Stomach smooth muscle (tissue), 2 donors: ENCODE measurements around the gene POU2AF2.

ENCODE experiments used
- H3K27ac ChIP-seq: one replicate; pipeline ENCODE4 v1.7.0; 2013; ENCODE audit warnings: mild to moderate bottlenecking, low read length, inconsistent platforms
- H3K27me3 ChIP-seq, 2 donors: one replicate each; pipeline ENCODE4 v1.7.0; 2013; ENCODE audit warnings: low read length in 2 of 2; ENCODE audit not compliant: insufficient read depth in 2 of 2, control insufficient read depth in 1 of 2
- H3K36me3 ChIP-seq, 2 donors: one replicate each; pipeline ENCODE4 v1.7.0; 2013; ENCODE audit warnings: low read length in 2 of 2; ENCODE audit not compliant: control insufficient read depth in 2 of 2, insufficient read depth in 2 of 2
- H3K4me1 ChIP-seq: one replicate; pipeline ENCODE4 v1.7.0; 2013; ENCODE audit warnings: low read length; ENCODE audit not compliant: control insufficient read depth, insufficient read depth
- H3K4me3 ChIP-seq, 2 donors: one replicate each; pipeline ENCODE4 v1.7.0; 2013; ENCODE audit warnings: low read length in 2 of 2
- H3K9ac ChIP-seq, 2 donors: one replicate each; pipeline ENCODE4 v1.7.0; 2013; ENCODE audit warnings: low read length in 2 of 2, mild to moderate bottlenecking in 1 of 2
- H3K9me3 ChIP-seq, 2 donors: one replicate each; pipeline ENCODE4 v1.7.0; 2013; ENCODE audit warnings: low read length in 2 of 2; ENCODE audit not compliant: control insufficient read depth in 2 of 2
- donor health status: healthy.
- donor health status: Pancreatic carcinoma.

Gene POU2AF2

GRCh38 chr11:111302298-111302697 is 56.8 kb downstream of the POU2AF2 start:
- H3K27ac ChIP-seq: peak overlapping the region; percentile 24
- H3K9me3 ChIP-seq: no peaks in the 10 kb centered on the region
- H3K27me3 ChIP-seq: no peaks in the 10 kb centered on the region
- H3K36me3 ChIP-seq: no peaks in the 10 kb centered on the region
- peaks cover 10% of the 10 kb centered on the region for H3K4me1 ChIP-seq
- H3K4me3 ChIP-seq: no peak overlapping the region
- no peak overlapping the region for H3K9ac ChIP-seq

DNA sequence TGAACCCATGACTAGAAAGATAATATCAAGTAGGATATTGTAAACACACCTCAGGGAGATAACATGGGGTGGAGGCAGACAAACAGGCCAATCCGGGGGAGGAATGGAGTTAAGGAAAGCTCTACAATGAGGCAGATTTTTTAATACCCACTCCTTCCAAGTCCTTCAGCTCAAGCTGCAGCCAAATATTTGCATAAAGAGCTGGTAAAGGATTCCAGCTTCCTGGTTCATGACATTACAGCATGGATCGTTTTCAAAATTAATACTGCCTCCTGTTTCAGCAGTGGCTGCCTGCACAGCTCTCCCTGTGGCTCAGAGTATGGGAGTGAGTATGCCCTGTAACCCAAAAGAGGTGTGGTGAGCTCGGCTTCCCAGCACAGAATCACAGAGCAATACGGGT is 57.9 kb downstream of the POU2AF2 start:
- Histone ChIP-seq H3K9ac (no peak overlapping the region), H3K27me3 (no peaks in the 10 kb centered on the region), H3K9me3 (no peaks in the 10 kb centered on the region), H3K36me3 (no peaks in the 10 kb centered on the region), H3K4me3 (no peak overlapping the region), H3K27ac (no peak overlapping the region), H3K4me1 (peaks cover 8% of the 10 kb centered on the region)

- H3K4me1 ChIP-seq: no peaks in the 10 kb centered on the region
- H3K27ac ChIP-seq: no peak overlapping the region
- H3K4me3 ChIP-seq: no peak overlapping the region
- no peaks in the 10 kb centered on the region for H3K27me3 ChIP-seq
- H3K36me3 ChIP-seq: no peaks in the 10 kb centered on the region
- H3K9ac ChIP-seq: no peak overlapping the region
- no peaks in the 10 kb centered on the region for H3K9me3 ChIP-seq
Observed at GRCh38 chr11:111305162-111305802, 59.8 kb downstream of the POU2AF2 start.

DNA sequence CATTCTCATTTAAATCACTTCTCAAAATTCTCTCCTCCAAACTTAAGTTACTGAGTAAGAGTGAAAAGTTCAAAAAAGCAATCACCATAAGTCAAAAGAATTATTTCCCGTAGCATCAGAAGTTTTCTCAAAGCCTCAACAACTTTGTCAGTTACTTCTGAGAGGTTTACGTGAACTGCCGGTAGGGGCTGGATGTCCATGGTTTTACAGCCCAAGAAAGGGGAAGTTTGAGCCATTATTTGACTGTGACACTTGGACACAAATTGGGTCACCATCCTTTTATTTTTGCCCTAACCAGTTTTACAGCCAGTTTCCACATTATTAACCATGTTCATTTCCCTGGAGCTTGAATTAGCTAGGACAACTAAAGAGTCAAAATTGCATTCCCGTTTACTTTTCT is 60.4 kb downstream of the POU2AF2 start:
- Histone ChIP-seq H3K27me3 (no peaks in the 10 kb centered on the region), H3K27ac (no peak overlapping the region), H3K4me1 (no peaks in the 10 kb centered on the region), H3K4me3 (no peak overlapping the region), H3K36me3 (no peaks in the 10 kb centered on the region), H3K9ac (no peak overlapping the region), H3K9me3 (no peaks in the 10 kb centered on the region)

- H3K4me1 ChIP-seq: no peaks in the 10 kb centered on the region
- H3K9me3 ChIP-seq: no peaks in the 10 kb centered on the region
- H3K27ac ChIP-seq: no peak overlapping the region
- H3K27me3 ChIP-seq: no peaks in the 10 kb centered on the region
- H3K4me3 ChIP-seq: no peak overlapping the region
- no peak overlapping the region for H3K9ac ChIP-seq
- H3K36me3 ChIP-seq: no peaks in the 10 kb centered on the region
Observed at GRCh38 chr11:111306321-111306720, 60.8 kb downstream of the POU2AF2 start.

GRCh38 chr11:111307472-111308108 is 62.1 kb downstream of the POU2AF2 start:
- Histone ChIP-seq H3K36me3 (no peaks in the 10 kb centered on the region), H3K9me3 (no peaks in the 10 kb centered on the region), H3K4me3 (no peak overlapping the region), H3K27me3 (no peaks in the 10 kb centered on the region), H3K4me1 (no peaks in the 10 kb centered on the region), H3K9ac (no peak overlapping the region), H3K27ac (no peak overlapping the region)

DNA sequence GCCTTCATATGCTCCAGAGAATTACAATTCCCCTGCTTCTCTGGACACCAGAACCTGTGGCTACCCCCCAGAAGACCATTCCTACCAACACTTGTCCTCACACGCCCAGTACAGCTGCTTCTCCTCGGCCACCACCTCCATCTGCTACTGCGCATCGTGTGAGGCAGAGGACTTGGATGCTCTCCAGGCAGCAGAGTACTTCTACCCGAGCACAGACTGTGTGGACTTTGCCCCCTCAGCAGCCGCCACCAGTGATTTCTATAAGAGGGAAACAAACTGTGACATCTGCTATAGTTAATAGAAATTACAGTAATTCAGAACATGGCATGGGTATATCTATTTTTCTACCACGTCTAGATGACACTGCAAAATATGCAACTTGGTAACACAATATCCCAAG is 62.6 kb downstream of the POU2AF2 start:
- H3K9ac ChIP-seq: no peak overlapping the region
- H3K36me3 ChIP-seq: no peaks in the 10 kb centered on the region
- H3K4me3 ChIP-seq: no peak overlapping the region
- H3K9me3 ChIP-seq: no peaks in the 10 kb centered on the region
- H3K27ac ChIP-seq: no peak overlapping the region
- H3K4me1 ChIP-seq: no peaks in the 10 kb centered on the region
- H3K27me3 ChIP-seq: no peaks in the 10 kb centered on the region

GRCh38 chr11:111309215-111309915 is 63.8 kb downstream of the POU2AF2 start:
- Histone ChIP-seq H3K4me1 (no peaks in the 10 kb centered on the region), H3K4me3 (no peak overlapping the region), H3K9ac (no peak overlapping the region), H3K9me3 (no peaks in the 10 kb centered on the region), H3K36me3 (no peaks in the 10 kb centered on the region), H3K27me3 (no peaks in the 10 kb centered on the region), H3K27ac (no peak overlapping the region)

GRCh38 chr11:111310088-111310487 is 64.6 kb downstream of the POU2AF2 start:
- Histone ChIP-seq H3K36me3 (no peaks in the 10 kb centered on the region), H3K27ac (no peak overlapping the region), H3K9me3 (no peaks in the 10 kb centered on the region), H3K9ac (no peak overlapping the region), H3K4me3 (no peak overlapping the region), H3K4me1 (no peaks in the 10 kb centered on the region), H3K27me3 (no peaks in the 10 kb centered on the region)

GRCh38 chr11:111310723-111311122 is 65.2 kb downstream of the POU2AF2 start:
- Histone ChIP-seq H3K4me1 (no peaks in the 10 kb centered on the region), H3K27me3 (no peaks in the 10 kb centered on the region), H3K27ac (no peak overlapping the region), H3K9ac (no peak overlapping the region), H3K4me3 (no peak overlapping the region), H3K9me3 (no peaks in the 10 kb centered on the region), H3K36me3 (no peaks in the 10 kb centered on the region)

- Histone ChIP-seq H3K27ac (no peak overlapping the region), H3K27me3 (no peaks in the 10 kb centered on the region), H3K36me3 (no peaks in the 10 kb centered on the region), H3K9me3 (no peaks in the 10 kb centered on the region), H3K9ac (no peak overlapping the region), H3K4me1 (no peaks in the 10 kb centered on the region), H3K4me3 (no peak overlapping the region)
Observed at GRCh38 chr11:111312076-111312475, 66.6 kb downstream of the POU2AF2 start.
